Right cardiac atrium (tissue), 5 donors: Measurements from ENCODE around the gene SURF6. TPM values are rescaled to one million over a fixed set of nuclear protein-coding genes. Genes with fewer than 3 reads are reported as not detected.
"Not testable (repeated sequence)": the region's sequence is repeated elsewhere in the genome, so short reads cannot be mapped to it uniquely, and the experiment has no call there.

Experiments
- ATAC-seq, 2 donors: fragments of 200-7000 bp; cut with Tn5 transposase; one replicate each; pipeline versions ENCODE4 v1.8.0 to v1.9.1; 2020; ENCODE audit warnings: moderate library complexity in 2 of 2, mild to moderate bottlenecking in 1 of 2
- DNase-seq, 3 donors: peaks; one replicate each; pipeline ENCODE4 v3.0.0-alpha.2; 2020
- H3K27ac ChIP-seq: one replicate; pipeline ENCODE4 v1.5.1; 2013; ENCODE audit warnings: mild to moderate bottlenecking, low read length, control low read depth, moderate library complexity
- H3K27me3 ChIP-seq: one replicate; pipeline ENCODE4 v1.6.1; 2013; ENCODE audit not compliant: control insufficient read depth, insufficient read depth
- H3K4me1 ChIP-seq: one replicate; pipeline ENCODE4 v1.6.1; 2013; ENCODE audit warnings: low read length; ENCODE audit not compliant: control insufficient read depth, insufficient read depth
- H3K4me3 ChIP-seq: one replicate; pipeline ENCODE4 v1.5.1; 2013; ENCODE audit warnings: low read length, control low read depth
- H3K9me3 ChIP-seq: one replicate; pipeline ENCODE4 v1.6.1; 2013; ENCODE audit warnings: low read length; ENCODE audit not compliant: control insufficient read depth
- WGBS: extraction: QIAGEN DNeasy Blood & Tissue Kit; methylation state at CpG from one replicate; pipeline ENCODE4 v1.1.7; 2013; 5-methylcytosine and 5-hydroxymethylcytosine counted together
- intact Hi-C, 4 donors: fragments of 100-400 bp; cut with DNase I; formaldehyde crosslinking; loops; one replicate each; pipeline versions ENCODE4 v1.11.0 to v1.14.0; 2022 to 2023
- polyA plus RNA-seq: library from polyadenylated mRNA; stranded (reverse); fragments of 200-250 nt; gene quantifications from one replicate; pipeline ENCODE4 v1.2.3, GENCODE V29; 2013
- total RNA-seq, 4 donors: library from RNA; stranded (reverse); fragmentation: NEBNext Ultra II Directional; extraction: Animal tissue kit (Norgen Biotek cat#: 25700); gene quantifications; one replicate each; pipeline ENCODE4 v1.2.1, GENCODE V29; 2021
- donor health status: healthy with polysubstance abuse.
- donor health status: DM: no; HTN: yes; CAD: no.
- donor health status: DM: no; HTN: no; CAD: no.
- donor health status: DM: no; HTN: yes; CAD: no; lungs with severe emphysema.
- donor health status: DM: yes; HTN: yes; CAD: no.

The SURF6 gene
- total and polyA plus RNA-seq, 5 donors = 10.9 to 13.9 (median 11.9) TPM

DNA sequence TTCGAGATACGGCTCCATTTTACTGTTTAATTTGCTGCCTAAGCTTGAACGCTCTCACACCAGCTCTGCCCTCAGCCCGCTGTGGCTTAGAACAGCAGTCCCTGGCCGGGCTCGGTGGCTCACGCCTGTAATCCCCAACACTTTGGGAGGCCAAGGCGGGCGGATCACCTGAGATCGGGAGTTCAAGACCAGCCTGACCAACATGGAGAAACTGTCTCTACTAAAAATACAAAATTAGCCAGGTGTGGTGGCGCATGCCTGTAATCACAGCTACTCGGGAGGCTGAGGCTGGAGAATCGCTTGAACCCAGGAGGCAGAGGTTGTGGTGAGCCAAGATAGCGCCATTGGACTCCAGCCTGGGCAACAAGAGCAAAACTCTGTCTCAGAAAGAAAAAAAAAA lies 41.3 kb upstream of the SURF6 start:
- H3K9me3 ChIP-seq, H3K4me1 ChIP-seq, H3K4me3 ChIP-seq, DNase-seq, H3K27ac ChIP-seq, H3K27me3 ChIP-seq, ATAC-seq, intact Hi-C loops: not testable (repeated sequence)
- WGBS = 93% methylated on average over 14 of the region's 14 CpGs

- H3K27ac ChIP-seq = peak within 1 kb of the TSS; percentile 77
- H3K4me1 ChIP-seq = peaks cover 15% of the 10 kb centered on the region
- H3K9me3 ChIP-seq = no peaks in the 10 kb centered on the region
- WGBS = under 1% methylated on average over 120 of the region's 120 CpGs
- DNase-seq = peak; percentile 96 to 99 (median 99)
- peak; percentile 97 to 98 for ATAC-seq
- H3K27me3 ChIP-seq = no peaks in the 10 kb centered on the region
- H3K4me3 ChIP-seq = peak within 1 kb of the TSS; percentile 97
- intact Hi-C loops = no loop called here
Measured at GRCh38 chr9:133375724-133376654, 40.0 kb upstream of the SURF6 start, which contains the start of the genes STKLD1 and SURF4. Gene STKLD1, plus strand, starts transcription at chr9:133376366. Its CDS starts 108 bp downstream, at chr9:133376474. Gene SURF4, minus strand, starts transcription at chr9:133376060. Its CDS starts 91 bp downstream, at chr9:133375969.

DNA sequence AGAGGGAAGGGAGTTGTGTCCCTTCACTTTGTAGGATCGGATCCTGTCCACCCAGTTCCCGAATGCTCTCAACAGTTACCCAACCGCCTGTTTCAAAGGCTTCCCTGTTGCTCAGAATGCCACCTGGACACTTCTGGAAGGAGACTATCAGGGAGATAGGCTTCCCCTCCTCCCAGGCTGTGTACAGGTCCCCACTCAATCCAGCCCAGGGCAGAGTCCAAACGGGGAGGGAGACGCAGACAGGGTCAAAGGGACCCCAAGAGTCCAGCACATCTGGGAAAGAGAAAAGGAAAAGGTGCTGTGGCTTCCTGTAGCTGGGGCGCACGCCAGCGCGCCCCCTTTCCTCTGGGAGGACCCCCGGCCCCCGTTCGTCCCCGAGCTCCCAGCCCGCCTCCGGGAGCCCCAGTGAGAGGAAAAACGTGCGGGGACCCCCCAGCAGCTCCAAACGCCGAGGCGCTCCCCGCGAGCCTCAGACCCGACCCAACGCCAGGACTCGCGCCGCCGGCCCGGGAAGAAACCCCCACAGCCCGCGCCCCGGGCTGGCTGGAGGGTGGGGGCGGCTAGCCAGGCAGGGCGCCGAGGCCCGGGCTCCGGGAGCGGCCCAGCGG lies 39.2 kb upstream of the SURF6 start:
- WGBS = under 1% methylated on average over 39 of the region's 39 CpGs
- H3K27ac ChIP-seq = peak overlapping the region; percentile 77
- intact Hi-C loops = no loop called here
- H3K27me3 ChIP-seq = no peaks in the 10 kb centered on the region
- DNase-seq = peak in 2 of 3 donors; percentile 45 to 66
- H3K9me3 ChIP-seq = no peaks in the 10 kb centered on the region
- H3K4me1 ChIP-seq = peaks cover 19% of the 10 kb centered on the region
- H3K4me3 ChIP-seq = peak overlapping the region; percentile 97
- peak in 1 of 2 donors; percentile 2 for ATAC-seq

DNA sequence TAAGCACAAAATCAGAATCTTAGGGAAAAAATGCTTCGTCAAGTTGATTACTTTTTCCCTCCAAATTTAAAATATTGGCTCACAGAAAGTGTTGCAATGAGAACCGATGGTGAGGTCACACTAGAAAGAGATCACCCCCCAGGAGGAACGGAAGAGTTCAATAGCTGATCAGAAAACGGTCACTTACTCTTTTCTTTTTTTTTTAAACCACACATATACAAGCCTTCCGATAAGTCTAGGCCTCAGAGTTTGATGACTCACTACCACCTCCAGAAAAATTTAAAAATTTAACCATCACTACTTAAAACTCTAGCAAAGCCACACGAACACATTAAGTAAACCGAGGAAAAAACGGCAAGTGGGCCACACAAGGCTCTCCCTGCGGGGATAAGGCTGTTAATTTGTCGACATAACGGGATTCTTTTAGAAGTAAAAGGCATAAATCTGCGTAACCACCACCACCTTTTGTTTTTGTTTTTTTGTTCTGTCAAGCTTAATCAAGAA lies 38.7 kb upstream of the SURF6 start:
- H3K27ac ChIP-seq = no peak overlapping the region
- 14% methylated on average over 12 of the region's 12 CpGs for WGBS
- no peaks in the 10 kb centered on the region for H3K27me3 ChIP-seq
- no peaks in the 10 kb centered on the region for H3K9me3 ChIP-seq
- intact Hi-C loops = no loop called here
- DNase-seq (no peak), ATAC-seq (no peak)
- H3K4me3 ChIP-seq = peak overlapping the region; percentile 97
- peaks cover 19% of the 10 kb centered on the region for H3K4me1 ChIP-seq

GRCh38 chr9:133372144-133372543 lies 36.2 kb upstream of the SURF6 start:
- H3K4me3 ChIP-seq = no peak overlapping the region
- intact Hi-C loops = no loop called here
- peaks cover 27% of the 10 kb centered on the region for H3K4me1 ChIP-seq

DNA sequence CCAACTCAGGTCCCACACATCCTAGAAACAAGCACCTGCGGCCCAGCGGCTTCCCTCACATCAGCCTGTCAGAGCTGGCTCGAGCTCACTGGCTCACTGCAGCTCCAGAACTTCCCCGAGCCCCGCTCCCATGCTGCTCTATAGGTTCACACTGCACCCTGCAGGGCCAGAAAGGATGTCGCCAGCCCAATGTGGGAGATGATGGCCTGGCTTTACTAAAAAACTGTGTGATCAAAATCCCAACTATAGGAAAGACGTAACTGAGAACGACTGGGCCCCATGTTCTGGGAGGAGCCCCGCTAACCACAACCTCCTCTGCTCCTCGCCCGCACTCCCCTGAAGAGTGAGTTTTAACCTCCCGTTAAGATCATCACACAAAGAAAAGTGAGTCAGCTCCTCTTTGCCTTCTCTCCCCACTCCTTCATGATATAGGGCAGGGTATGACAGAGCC lies 35.3 kb upstream of the SURF6 start:
- Histone ChIP-seq H3K27me3 (no peaks in the 10 kb centered on the region), H3K27ac (peak overlapping the region; percentile 10), H3K4me1 (peaks cover 27% of the 10 kb centered on the region), H3K4me3 (no peak overlapping the region), H3K9me3 (no peaks in the 10 kb centered on the region)
- DNase-seq (peak in 1 of 3 donors; percentile 42), ATAC-seq (no peak)
- intact Hi-C loops = no loop called here
- 61% methylated on average over 12 of the region's 12 CpGs for WGBS

More at GRCh38 chr9:133372144-133372543, 36.2 kb upstream of the SURF6 start:
- 59% methylated on average over 7 of the region's 7 CpGs for WGBS
- H3K9me3 ChIP-seq = no peaks in the 10 kb centered on the region
- peak in 2 of 3 donors; percentile 64 to 66 for DNase-seq
- ATAC-seq = no peak
- H3K27me3 ChIP-seq = no peaks in the 10 kb centered on the region
- H3K27ac ChIP-seq = no peak overlapping the region

- Histone ChIP-seq H3K4me3 (no peak overlapping the region), H3K4me1 (peaks cover 27% of the 10 kb centered on the region), H3K27me3 (no peaks in the 10 kb centered on the region), H3K9me3 (no peaks in the 10 kb centered on the region), H3K27ac (no peak overlapping the region)
- peak in 1 of 3 donors; percentile 25 for DNase-seq
- ATAC-seq = no peak
- 70% methylated on average over 9 of the region's 9 CpGs for WGBS
- intact Hi-C loops = no loop called here
Measured at GRCh38 chr9:133370685-133371084, 34.7 kb upstream of the SURF6 start.

- Histone ChIP-seq H3K27ac (no peak overlapping the region), H3K4me1 (peaks cover 27% of the 10 kb centered on the region), H3K9me3 (no peaks in the 10 kb centered on the region), H3K27me3 (no peaks in the 10 kb centered on the region), H3K4me3 (no peak overlapping the region)
- ATAC-seq = no peak
- WGBS = 86% methylated on average over 7 of the region's 7 CpGs
- peak in 1 of 3 donors; percentile 25 for DNase-seq
- intact Hi-C loops = no loop called here
Measured at GRCh38 chr9:133369933-133370332, 33.9 kb upstream of the SURF6 start.

DNA sequence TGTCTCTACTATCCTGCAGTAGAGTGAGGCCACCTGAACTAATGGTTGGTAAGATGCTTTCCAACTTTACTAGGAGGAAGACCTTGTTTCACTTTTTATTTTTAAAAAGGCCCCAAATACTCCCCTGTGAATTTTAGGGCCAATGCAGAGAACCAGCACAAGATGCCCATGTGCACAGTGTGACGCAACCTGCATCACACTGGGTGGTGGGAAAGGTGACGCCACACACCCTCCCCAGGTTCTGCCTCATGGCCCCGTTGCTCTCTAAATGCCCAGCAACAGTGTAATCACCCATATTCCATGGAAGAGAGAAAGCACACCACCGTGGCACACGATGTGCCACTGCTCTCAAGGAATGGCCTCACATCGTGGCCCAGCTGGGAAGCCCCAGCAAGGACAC lies 33.4 kb upstream of the SURF6 start:
- Histone ChIP-seq H3K27ac (no peak overlapping the region), H3K27me3 (no peaks in the 10 kb centered on the region), H3K4me1 (peaks cover 27% of the 10 kb centered on the region), H3K9me3 (no peaks in the 10 kb centered on the region), H3K4me3 (no peak overlapping the region)
- DNase-seq (no peak), ATAC-seq (no peak)
- WGBS = 80% methylated on average over 6 of the region's 6 CpGs
- intact Hi-C loops = no loop called here

GRCh38 chr9:133368249-133368881 lies 32.4 kb upstream of the SURF6 start:
- Histone ChIP-seq H3K4me3 (no peak overlapping the region), H3K27me3 (no peaks in the 10 kb centered on the region), H3K4me1 (peaks cover 27% of the 10 kb centered on the region), H3K9me3 (no peaks in the 10 kb centered on the region), H3K27ac (no peak overlapping the region)
- 64% methylated on average over 18 of the region's 18 CpGs for WGBS
- peak in 1 of 3 donors; percentile 28 for DNase-seq
- ATAC-seq = peak in 1 of 2 donors; percentile 7
- intact Hi-C loops = no loop called here
